Body of pancreas (tissue), 4 donors: ENCODE measurements around the gene SUSD4. TPM values are rescaled to one million over a fixed set of nuclear protein-coding genes. Genes with fewer than 3 reads are reported as not detected.

Source experiments
- ATAC-seq: fragments of 150-250 bp; one replicate; pipeline ENCODE4 v1.9.1; 2016
- DNase-seq, 4 donors: peaks; one replicate each; pipeline ENCODE4 v3.0.0-alpha.2; 2019
- H3K27ac ChIP-seq, 4 donors: fragments of 200-600 bp; sonication (generic); 1 replicate in 3 of 4; 2 replicates in 1 of 4; pipeline versions ENCODE4 v1.5.1 to v1.6.1; 2016 to 2019; ENCODE audit warnings: mild to moderate bottlenecking in 1 of 4, mixed read lengths in 1 of 4, moderate library complexity in 1 of 4
- H3K27me3 ChIP-seq, 2 donors: fragments of 200-600 bp; sonication (generic); one replicate each; pipeline ENCODE4 v1.6.0; 2016; ENCODE audit warnings: mild to moderate bottlenecking in 1 of 2
- H3K36me3 ChIP-seq, 2 donors: fragments of 200-600 bp; sonication (generic); replicated peaks in 1 of 2; 2 replicates each; pipeline ENCODE4 v1.5.1; 2016; ENCODE audit warnings: low read depth in 2 of 2; ENCODE audit not compliant: insufficient read depth in 1 of 2
- H3K4me1 ChIP-seq: fragments of 200-600 bp; sonication (generic); one replicate; pipeline ENCODE4 v1.6.0; 2016
- H3K4me3 ChIP-seq, 2 donors: fragments of 200-600 bp; sonication (generic); 1 replicate in 1 of 2; 2 replicates in 1 of 2; pipeline ENCODE4 v1.5.1; 2016 to 2019
- H3K9me3 ChIP-seq, 3 donors: fragments of 200-600 bp; sonication (generic); 1 replicate in 2 of 3; 2 replicates in 1 of 3; pipeline ENCODE4 v1.5.1; 2016
- POLR2A ChIP-seq, 3 donors: fragments of 450-650 bp; IDR thresholded peaks; one replicate each; pipeline ENCODE4 v1.6.1; 2016; ENCODE audit warnings: antibody characterized with exemption in 3 of 3, mild to moderate bottlenecking in 2 of 3
- WGBS, 2 donors: methylation state at CpG; one replicate each; pipeline ENCODE4 v1.1.5; 2017; 5-methylcytosine and 5-hydroxymethylcytosine counted together
- intact Hi-C: fragments of 100-400 bp; cut with DNase I; formaldehyde crosslinking; loops from one replicate; pipeline ENCODE4 v1.15.1; 2023
- total RNA-seq, 2 donors: library from RNA; depleted of rRNA; stranded (reverse); fragments of >200 nt; gene quantifications; one replicate each; pipeline ENCODE4 v1.1.0, GENCODE V29; 2016
- TF ChIP-seq, protein P1 (sequence below), 7 experiments: fragments of 450-650 bp in 4 of 7; fragments of 200-600 bp in 3 of 7; sonication (generic) in 3 of 7; IDR thresholded peaks; one replicate each; pipeline ENCODE4 v1.5.1; 2016 to 2019; ENCODE audit warnings: antibody characterized with exemption in 7 of 7

Gene SUSD4
- total RNA-seq, 2 donors from 2014 or later: 3.6 to 18.1 TPM

DNA sequence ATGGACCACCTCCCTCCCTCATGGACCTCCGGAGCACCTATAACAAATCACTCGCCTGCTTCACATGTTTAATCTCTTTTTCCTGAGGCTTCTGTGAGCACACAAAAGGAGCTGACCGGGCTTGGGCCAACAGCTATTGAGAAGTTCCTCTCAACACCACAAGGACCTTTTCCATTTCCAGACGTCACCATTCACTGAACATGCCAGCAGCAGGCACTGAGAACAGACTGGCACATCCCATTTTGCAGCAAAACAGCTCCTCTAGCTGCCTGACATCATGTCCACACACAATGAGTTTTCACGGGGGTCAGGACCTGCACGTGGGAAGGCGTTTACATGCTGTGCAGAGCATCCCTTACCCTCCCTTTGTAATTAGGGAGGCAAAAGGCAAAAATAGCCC lies 11.0 kb downstream of the SUSD4 start:
- no peak for DNase-seq
- Histone ChIP-seq H3K27ac (no peak overlapping the region), H3K9me3 (no peaks in the 10 kb centered on the region), H3K36me3 (no peaks in the 10 kb centered on the region), H3K4me1 (no peaks in the 10 kb centered on the region), H3K4me3 (no peak overlapping the region), H3K27me3 (no peaks in the 10 kb centered on the region)
- TF ChIP-seq, protein P1, sequence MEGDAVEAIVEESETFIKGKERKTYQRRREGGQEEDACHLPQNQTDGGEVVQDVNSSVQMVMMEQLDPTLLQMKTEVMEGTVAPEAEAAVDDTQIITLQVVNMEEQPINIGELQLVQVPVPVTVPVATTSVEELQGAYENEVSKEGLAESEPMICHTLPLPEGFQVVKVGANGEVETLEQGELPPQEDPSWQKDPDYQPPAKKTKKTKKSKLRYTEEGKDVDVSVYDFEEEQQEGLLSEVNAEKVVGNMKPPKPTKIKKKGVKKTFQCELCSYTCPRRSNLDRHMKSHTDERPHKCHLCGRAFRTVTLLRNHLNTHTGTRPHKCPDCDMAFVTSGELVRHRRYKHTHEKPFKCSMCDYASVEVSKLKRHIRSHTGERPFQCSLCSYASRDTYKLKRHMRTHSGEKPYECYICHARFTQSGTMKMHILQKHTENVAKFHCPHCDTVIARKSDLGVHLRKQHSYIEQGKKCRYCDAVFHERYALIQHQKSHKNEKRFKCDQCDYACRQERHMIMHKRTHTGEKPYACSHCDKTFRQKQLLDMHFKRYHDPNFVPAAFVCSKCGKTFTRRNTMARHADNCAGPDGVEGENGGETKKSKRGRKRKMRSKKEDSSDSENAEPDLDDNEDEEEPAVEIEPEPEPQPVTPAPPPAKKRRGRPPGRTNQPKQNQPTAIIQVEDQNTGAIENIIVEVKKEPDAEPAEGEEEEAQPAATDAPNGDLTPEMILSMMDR (IDR thresholded peaks at IDR 0.05): no peak
- TF ChIP-seq POLR2A (IDR thresholded peaks at IDR 0.05): no peak
- 65 to 69% methylated on average over 7 of the region's 7 CpGs for WGBS, 2 donors
- intact Hi-C loops: no loop called here
- ATAC-seq: no peak

DNA sequence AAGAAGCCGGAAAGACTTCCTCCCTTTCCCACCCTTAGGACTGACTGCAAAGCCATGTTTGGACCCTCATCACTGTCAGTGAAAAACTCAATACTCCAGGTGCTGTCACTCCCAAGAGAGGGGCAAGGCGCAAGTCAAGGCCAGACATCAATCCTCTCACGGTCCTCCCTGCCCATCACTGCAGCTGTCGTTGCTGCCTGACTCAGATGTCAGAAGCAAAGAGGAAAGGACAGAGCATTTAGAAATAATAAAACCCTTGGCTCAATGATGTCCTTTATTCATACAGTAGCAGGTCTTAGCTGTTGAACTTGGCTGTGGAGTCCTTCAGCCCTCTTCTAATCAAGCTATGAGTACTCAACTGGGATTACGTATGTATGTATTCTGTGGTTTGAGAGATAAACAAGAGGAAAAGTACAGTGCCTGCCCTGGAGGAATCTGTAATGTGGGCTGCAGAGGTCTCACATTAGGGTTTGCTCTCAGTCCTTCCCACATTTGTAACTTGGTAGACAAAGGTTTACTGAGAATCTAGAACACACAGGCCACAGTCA lies 13.5 kb downstream of the SUSD4 start:
- TF ChIP-seq, protein P1 (IDR thresholded peaks at IDR 0.05): no peak
- TF ChIP-seq POLR2A (IDR thresholded peaks at IDR 0.05): no peak
- Histone ChIP-seq H3K4me1 (peaks cover under 1% of the 10 kb centered on the region), H3K27ac (no peak overlapping the region), H3K27me3 (no peaks in the 10 kb centered on the region), H3K4me3 (no peak overlapping the region), H3K36me3 (no peaks in the 10 kb centered on the region), H3K9me3 (no peaks in the 10 kb centered on the region)
- intact Hi-C loops: no loop called here
- ATAC-seq: no peak
- no peak for DNase-seq
- 53 to 60% methylated on average over 5 of the region's 5 CpGs for WGBS, 2 donors

DNA sequence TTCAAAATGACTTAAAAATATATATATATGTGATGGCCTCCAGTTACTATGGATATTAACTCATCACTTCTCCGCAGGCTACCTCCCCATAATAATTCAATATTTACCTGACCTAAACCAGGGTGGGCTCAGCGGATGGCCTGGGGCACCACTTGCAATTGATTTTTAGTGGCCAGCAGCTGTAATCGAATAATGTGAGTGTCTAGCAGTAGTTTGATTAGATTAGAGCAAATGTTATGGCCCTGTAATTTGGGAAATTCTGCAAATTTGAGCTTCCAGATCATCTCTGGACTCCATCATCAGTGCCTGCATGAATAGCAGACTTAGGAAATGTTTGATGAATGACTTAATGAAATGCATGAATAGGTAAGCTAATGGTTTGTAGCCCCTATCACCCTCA lies 14.7 kb downstream of the SUSD4 start:
- 91 to 94% methylated on average over 3 of the region's 3 CpGs for WGBS, 2 donors
- H3K27me3 ChIP-seq: no peaks in the 10 kb centered on the region
- intact Hi-C loops: no loop called here
- peaks cover 11% of the 10 kb centered on the region for H3K4me1 ChIP-seq
- H3K27ac ChIP-seq: no peak overlapping the region
- DNase-seq: no peak
- TF ChIP-seq, protein P1 (IDR thresholded peaks at IDR 0.05): no peak
- no peak for TF ChIP-seq POLR2A (IDR thresholded peaks at IDR 0.05)
- no peaks in the 10 kb centered on the region for H3K36me3 ChIP-seq
- H3K4me3 ChIP-seq: no peak overlapping the region
- no peak for ATAC-seq
- H3K9me3 ChIP-seq: no peaks in the 10 kb centered on the region

DNA sequence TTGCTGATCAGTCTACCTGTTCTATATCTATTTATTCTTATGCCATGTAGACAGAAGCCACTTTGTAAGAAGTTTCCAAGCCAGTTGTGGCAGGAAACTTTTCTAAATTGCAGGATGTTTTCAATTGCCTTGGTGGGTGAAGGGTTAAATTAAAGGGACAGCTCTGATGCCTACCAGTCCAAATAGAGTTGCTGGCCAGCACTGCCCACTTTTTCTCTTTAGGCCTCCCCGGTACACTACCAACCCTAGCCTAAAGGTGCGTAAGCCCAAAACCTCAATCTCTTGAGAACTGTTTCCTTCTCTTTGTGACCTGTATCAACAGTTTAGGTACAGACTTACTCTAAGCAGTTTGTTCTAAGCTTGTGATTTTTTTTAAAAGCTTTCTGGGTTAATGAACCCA lies 15.5 kb downstream of the SUSD4 start:
- Histone ChIP-seq H3K4me3 (no peak overlapping the region), H3K4me1 (peaks cover 19% of the 10 kb centered on the region), H3K27ac (no peak overlapping the region), H3K36me3 (no peaks in the 10 kb centered on the region), H3K27me3 (no peaks in the 10 kb centered on the region), H3K9me3 (no peaks in the 10 kb centered on the region)
- ATAC-seq (no peak), DNase-seq (no peak)
- intact Hi-C loops: no loop called here
- TF ChIP-seq, protein P1 (IDR thresholded peaks at IDR 0.05): no peak
- no peak for TF ChIP-seq POLR2A (IDR thresholded peaks at IDR 0.05)
- 85 to 89% methylated on average over 2 of the region's 2 CpGs for WGBS, 2 donors

DNA sequence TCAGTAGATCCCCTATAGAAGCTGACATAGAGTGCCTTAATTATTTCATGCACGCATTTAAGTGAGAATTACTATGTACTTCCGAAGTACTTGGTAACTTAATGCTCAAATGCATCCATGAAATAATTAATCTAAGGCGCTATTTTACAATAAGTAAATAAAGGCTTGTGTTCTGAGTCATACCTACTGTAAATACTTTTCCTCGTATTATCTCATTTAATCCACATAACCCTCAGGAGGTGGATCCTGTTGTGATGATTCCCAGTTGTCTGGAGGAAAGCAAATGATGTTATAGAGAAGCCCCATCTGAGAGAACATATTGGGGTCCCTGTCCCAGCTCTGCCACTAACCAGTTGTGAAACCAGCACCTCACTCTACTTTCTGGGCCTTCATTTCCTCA lies 16.4 kb downstream of the SUSD4 start:
- no peak overlapping the region for H3K27ac ChIP-seq
- no peaks in the 10 kb centered on the region for H3K36me3 ChIP-seq
- TF ChIP-seq, protein P1 (IDR thresholded peaks at IDR 0.05): no peak
- TF ChIP-seq POLR2A (IDR thresholded peaks at IDR 0.05): no peak
- H3K27me3 ChIP-seq: no peaks in the 10 kb centered on the region
- H3K4me1 ChIP-seq: peaks cover 26% of the 10 kb centered on the region
- H3K9me3 ChIP-seq: no peaks in the 10 kb centered on the region
- 81 to 84% methylated on average over 4 of the region's 4 CpGs for WGBS, 2 donors
- no peak for DNase-seq
- H3K4me3 ChIP-seq: no peak overlapping the region
- intact Hi-C loops: no loop called here
- ATAC-seq: no peak
